ENCODE data around the gene TSSK6. TPM values are rescaled to one million over a fixed set of nuclear protein-coding genes. Genes with fewer than 3 reads are reported as not detected.

TSSK6 gene
- 1.2 TPM for polyA plus RNA-seq (ENCODE audit: insufficient read length)

- no peak for DNase-seq
Observed at GRCh38 chr19:19514881-19515641, at the start of gene TSSK6. Gene TSSK6 (minus strand): TSS chr19:19515548. CDS start chr19:19515427, 121 bp downstream.

- no peak for DNase-seq
Observed at GRCh38 chr19:19563348-19563848, 48.0 kb upstream of the TSSK6 start.

- DNase-seq = no peak
Observed at GRCh38 chr19:19562665-19563347, 47.5 kb upstream of the TSSK6 start.

- no peak for DNase-seq
Observed at GRCh38 chr19:19561946-19562664, 46.8 kb upstream of the TSSK6 start.

GRCh38 chr19:19559931-19560330 is 44.6 kb upstream of the TSSK6 start:
- no peak for DNase-seq

- DNase-seq = no peak
Observed at GRCh38 chr19:19558636-19559035, 43.3 kb upstream of the TSSK6 start.

GRCh38 chr19:19558055-19558454 is 42.7 kb upstream of the TSSK6 start:
- no peak for DNase-seq

- DNase-seq = no peak
Observed at GRCh38 chr19:19554074-19555023, 39.0 kb upstream of the TSSK6 start.

- DNase-seq = no peak
Observed at GRCh38 chr19:19553670-19554069, 38.3 kb upstream of the TSSK6 start.

- no peak for DNase-seq
Observed at GRCh38 chr19:19552798-19553197, 37.5 kb upstream of the TSSK6 start.

GRCh38 chr19:19551853-19552192 is 36.5 kb upstream of the TSSK6 start:
- DNase-seq = no peak

- DNase-seq = no peak
Observed at GRCh38 chr19:19550972-19551852, 35.9 kb upstream of the TSSK6 start.

- no peak for DNase-seq
Observed at GRCh38 chr19:19550485-19550929, 35.2 kb upstream of the TSSK6 start.

- DNase-seq = no peak
Observed at GRCh38 chr19:19549804-19550464, 34.6 kb upstream of the TSSK6 start.

- no peak for DNase-seq
Observed at GRCh38 chr19:19548915-19549759, 33.8 kb upstream of the TSSK6 start.

GRCh38 chr19:19547674-19548336 is 32.5 kb upstream of the TSSK6 start:
- no peak for DNase-seq

- DNase-seq = no peak
Observed at GRCh38 chr19:19546751-19547162, 31.4 kb upstream of the TSSK6 start.

- DNase-seq = no peak
Observed at GRCh38 chr19:19545707-19546106, 30.4 kb upstream of the TSSK6 start.
